Measurements from ENCODE around the gene SOX5.

DNA sequence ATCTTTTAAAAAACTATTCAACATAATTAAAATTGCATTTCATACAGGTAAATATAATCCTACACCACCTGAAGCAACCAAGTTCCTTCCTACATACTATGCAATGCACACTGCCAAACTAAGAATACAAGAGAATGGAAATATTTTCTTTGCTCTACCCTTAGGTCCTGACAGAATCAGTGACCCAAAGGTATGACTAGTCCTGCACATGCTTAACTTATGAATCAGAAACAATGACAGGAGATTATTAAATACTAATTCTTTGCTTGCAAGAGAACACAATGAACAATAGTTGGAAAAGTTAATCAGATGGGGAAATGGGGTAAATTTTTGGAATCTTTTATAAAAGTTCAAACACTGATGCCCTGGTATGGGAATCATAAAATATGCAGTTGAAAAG, 220.1 kb downstream of the SOX5 start:
- TF ChIP-seq EZH2 (optimal IDR thresholded peaks at IDR 0.05; ENCODE audit: low read depth, low read length) = no peak
- TF ChIP-seq, protein P1, sequence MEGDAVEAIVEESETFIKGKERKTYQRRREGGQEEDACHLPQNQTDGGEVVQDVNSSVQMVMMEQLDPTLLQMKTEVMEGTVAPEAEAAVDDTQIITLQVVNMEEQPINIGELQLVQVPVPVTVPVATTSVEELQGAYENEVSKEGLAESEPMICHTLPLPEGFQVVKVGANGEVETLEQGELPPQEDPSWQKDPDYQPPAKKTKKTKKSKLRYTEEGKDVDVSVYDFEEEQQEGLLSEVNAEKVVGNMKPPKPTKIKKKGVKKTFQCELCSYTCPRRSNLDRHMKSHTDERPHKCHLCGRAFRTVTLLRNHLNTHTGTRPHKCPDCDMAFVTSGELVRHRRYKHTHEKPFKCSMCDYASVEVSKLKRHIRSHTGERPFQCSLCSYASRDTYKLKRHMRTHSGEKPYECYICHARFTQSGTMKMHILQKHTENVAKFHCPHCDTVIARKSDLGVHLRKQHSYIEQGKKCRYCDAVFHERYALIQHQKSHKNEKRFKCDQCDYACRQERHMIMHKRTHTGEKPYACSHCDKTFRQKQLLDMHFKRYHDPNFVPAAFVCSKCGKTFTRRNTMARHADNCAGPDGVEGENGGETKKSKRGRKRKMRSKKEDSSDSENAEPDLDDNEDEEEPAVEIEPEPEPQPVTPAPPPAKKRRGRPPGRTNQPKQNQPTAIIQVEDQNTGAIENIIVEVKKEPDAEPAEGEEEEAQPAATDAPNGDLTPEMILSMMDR (IDR thresholded peaks at IDR 0.05; ENCODE audit: low read length) = no peak

Data from MM.1S (cell line).